ENCODE measurements around the gene GLCE. TPM values are rescaled to one million over a fixed set of nuclear protein-coding genes. Genes with fewer than 3 reads are reported as not detected.
"Not testable (repeated sequence)": the region's sequence is repeated elsewhere in the genome, so short reads cannot be mapped to it uniquely, and the experiment has no call there.

Gene GLCE
- total RNA-seq, 1 experiment from 2014 or later = 7.5 TPM

GRCh38 chr15:69149803-69150202 is 10.6 kb upstream of the GLCE start:
- POLR2A ChIA-PET = interaction anchor here (1.0 kb wide), 1 partner anchor 11 kb away, joined by 4 read pairs; the partner anchor contains the start of gene GLCE
- DNase-seq (ENCODE audit: unreplicated experiment) = no peak
- intact Hi-C loops (cut with micrococcal nuclease) = no loop called here
- BruUV-seq (replicated peaks) = no TSS peak
- Mint-ChIP-seq H3K36me3 (ENCODE audit: insufficient read depth, unreplicated experiment) (no peaks in the 10 kb centered on the region), H3K4me1 (ENCODE audit: insufficient read depth, unreplicated experiment) (peaks cover 8% of the 10 kb centered on the region), H3K9me3 (ENCODE audit: unreplicated experiment) (no peaks in the 10 kb centered on the region), H3K27me3 (ENCODE audit: insufficient read depth, unreplicated experiment) (peaks cover 14% of the 10 kb centered on the region), H3K27ac (ENCODE audit: low read depth, unreplicated experiment) (no peak overlapping the region), H3K4me3 (ENCODE audit: unreplicated experiment) (no peak overlapping the region)
- CTCF ChIA-PET = no interaction called here
- TF ChIP-seq CTCF (IDR thresholded peaks at IDR 0.05; ENCODE audit: unreplicated experiment) = no peak

- no peak overlapping the region for H3K4me3 Mint-ChIP-seq (ENCODE audit: unreplicated experiment)
- POLR2A ChIA-PET = no interaction called here
- no peak overlapping the region for H3K27ac Mint-ChIP-seq (ENCODE audit: low read depth, unreplicated experiment)
- H3K27me3 Mint-ChIP-seq (ENCODE audit: insufficient read depth, unreplicated experiment) = peaks cover 14% of the 10 kb centered on the region
- no peaks in the 10 kb centered on the region for H3K36me3 Mint-ChIP-seq (ENCODE audit: insufficient read depth, unreplicated experiment)
- no peak for DNase-seq (ENCODE audit: unreplicated experiment)
- peaks cover 11% of the 10 kb centered on the region for H3K4me1 Mint-ChIP-seq (ENCODE audit: insufficient read depth, unreplicated experiment)
- intact Hi-C loops (cut with micrococcal nuclease) = no loop called here
- no peak for TF ChIP-seq CTCF (IDR thresholded peaks at IDR 0.05; ENCODE audit: unreplicated experiment)
- H3K9me3 Mint-ChIP-seq (ENCODE audit: unreplicated experiment) = no peaks in the 10 kb centered on the region
- BruUV-seq (replicated peaks) = no TSS peak
- CTCF ChIA-PET = no interaction called here
These were observed 10.1 kb upstream of the GLCE start for GRCh38 chr15:69150336-69150735.

- Mint-ChIP-seq H3K27ac (ENCODE audit: low read depth, unreplicated experiment) (no peak overlapping the region), H3K36me3 (ENCODE audit: insufficient read depth, unreplicated experiment) (no peaks in the 10 kb centered on the region), H3K4me1 (ENCODE audit: insufficient read depth, unreplicated experiment) (peaks cover 16% of the 10 kb centered on the region), H3K4me3 (ENCODE audit: unreplicated experiment) (no peak overlapping the region), H3K9me3 (ENCODE audit: unreplicated experiment) (no peaks in the 10 kb centered on the region), H3K27me3 (ENCODE audit: insufficient read depth, unreplicated experiment) (peaks cover 14% of the 10 kb centered on the region)
- no peak for DNase-seq (ENCODE audit: unreplicated experiment)
- BruUV-seq (replicated peaks) = no TSS peak
- ChIA-PET POLR2A (no interaction called here), CTCF (no interaction called here)
- intact Hi-C loops (cut with micrococcal nuclease) = no loop called here
- TF ChIP-seq CTCF (IDR thresholded peaks at IDR 0.05; ENCODE audit: unreplicated experiment) = no peak
These were observed 9.6 kb upstream of the GLCE start for GRCh38 chr15:69150841-69151240.

GRCh38 chr15:69153046-69153445 is 7.4 kb upstream of the GLCE start:
- no peak for TF ChIP-seq CTCF (IDR thresholded peaks at IDR 0.05; ENCODE audit: unreplicated experiment)
- ChIA-PET POLR2A (no interaction called here), CTCF (no interaction called here)
- no TSS peak for BruUV-seq (replicated peaks)
- H3K27me3 Mint-ChIP-seq (ENCODE audit: insufficient read depth, unreplicated experiment) = peaks cover 5% of the 10 kb centered on the region
- no peaks in the 10 kb centered on the region for H3K9me3 Mint-ChIP-seq (ENCODE audit: unreplicated experiment)
- peaks cover 19% of the 10 kb centered on the region for H3K4me1 Mint-ChIP-seq (ENCODE audit: insufficient read depth, unreplicated experiment)
- H3K36me3 Mint-ChIP-seq (ENCODE audit: insufficient read depth, unreplicated experiment) = no peaks in the 10 kb centered on the region
- intact Hi-C loops (cut with micrococcal nuclease) = no loop called here
- no peak overlapping the region for H3K27ac Mint-ChIP-seq (ENCODE audit: low read depth, unreplicated experiment)
- no peak overlapping the region for H3K4me3 Mint-ChIP-seq (ENCODE audit: unreplicated experiment)
- DNase-seq (ENCODE audit: unreplicated experiment) = no peak

GRCh38 chr15:69153587-69153986 is 6.8 kb upstream of the GLCE start:
- H3K27ac Mint-ChIP-seq (ENCODE audit: low read depth, unreplicated experiment); DNase-seq (ENCODE audit: unreplicated experiment); H3K4me3 Mint-ChIP-seq (ENCODE audit: unreplicated experiment); CTCF ChIA-PET; H3K36me3 Mint-ChIP-seq (ENCODE audit: insufficient read depth, unreplicated experiment); H3K27me3 Mint-ChIP-seq (ENCODE audit: insufficient read depth, unreplicated experiment); H3K9me3 Mint-ChIP-seq (ENCODE audit: unreplicated experiment); intact Hi-C loops (cut with micrococcal nuclease); BruUV-seq (replicated peaks); POLR2A ChIA-PET: not testable (repeated sequence)
- peaks cover 19% of the 10 kb centered on the region for H3K4me1 Mint-ChIP-seq (ENCODE audit: insufficient read depth, unreplicated experiment)

Measured in MCF 10A (cell line).